Measurements from ENCODE around the gene NPAS2.
A peak's percentile ranks its signal among the peaks of the same experiment; 100 is the strongest.

The NPAS2 gene

DNA sequence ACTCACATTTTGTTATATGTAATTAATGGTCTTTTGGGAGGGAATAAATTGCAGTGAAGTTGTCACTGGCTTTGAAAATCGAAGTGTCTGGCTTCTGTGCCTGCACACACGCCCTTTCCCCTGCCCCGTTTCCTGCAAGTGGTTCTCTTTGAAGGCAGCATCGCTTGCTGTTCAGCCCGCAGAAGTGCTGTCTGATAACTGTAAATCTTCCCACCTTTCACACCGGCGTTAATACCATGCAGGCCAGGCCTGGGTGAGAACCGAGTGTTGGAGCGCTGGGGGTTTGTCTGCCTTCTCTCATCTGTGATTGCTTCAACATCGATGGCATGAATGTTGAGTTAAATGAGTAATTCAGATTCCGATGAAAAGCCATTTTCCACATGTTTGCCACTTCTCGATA lies 144.3 kb downstream of the NPAS2 start:
- H4K20me1 ChIP-seq = no peaks in the 10 kb centered on the region; a peak in 1 of 22 replicates
- no peak overlapping the region for H3K27ac ChIP-seq
- no peaks in the 10 kb centered on the region for H3K36me3 ChIP-seq
- no peak overlapping the region for H3K4me2 ChIP-seq
- H3K9me3 ChIP-seq (replicated peaks in 1 of 11) = no peaks in the 10 kb centered on the region
- no peak for TF ChIP-seq Cebpa-rat (IDR thresholded peaks at IDR 0.05)
- no peak overlapping the region for H3K9ac ChIP-seq
- H3K4me3 ChIP-seq = no peak overlapping the region
- H3K27me3 ChIP-seq = no peaks in the 10 kb centered on the region
- H3K4me1 ChIP-seq = no peaks in the 10 kb centered on the region

GRCh38 chr2:100964681-100965169 lies 144.8 kb downstream of the NPAS2 start:
- Histone ChIP-seq H3K4me2 (no peak overlapping the region), H3K4me3 (no peak overlapping the region), H3K4me1 (no peaks in the 10 kb centered on the region), H3K27me3 (no peaks in the 10 kb centered on the region), H3K27ac (no peak overlapping the region), H4K20me1 (no peaks in the 10 kb centered on the region; a peak in 1 of 22 replicates), H3K9me3 (replicated peaks in 1 of 11) (no peaks in the 10 kb centered on the region), H3K9ac (no peak overlapping the region), H3K36me3 (no peaks in the 10 kb centered on the region)
- no peak for TF ChIP-seq Cebpa-rat (IDR thresholded peaks at IDR 0.05)

- H3K4me3 ChIP-seq = no peak overlapping the region
- H3K36me3 ChIP-seq = no peaks in the 10 kb centered on the region
- no peak overlapping the region for H3K27ac ChIP-seq
- no peak overlapping the region for H3K4me2 ChIP-seq
- no peaks in the 10 kb centered on the region for H3K4me1 ChIP-seq
- no peaks in the 10 kb centered on the region for H3K9me3 ChIP-seq (replicated peaks in 1 of 11)
- no peak overlapping the region for H3K9ac ChIP-seq
- TF ChIP-seq Cebpa-rat (IDR thresholded peaks at IDR 0.05) = no peak
- no peaks in the 10 kb centered on the region for H3K27me3 ChIP-seq
- no peaks in the 10 kb centered on the region; a peak in 1 of 22 replicates for H4K20me1 ChIP-seq
These were observed 145.7 kb downstream of the NPAS2 start for GRCh38 chr2:100965596-100965995.

GRCh38 chr2:100967716-100968115 lies 147.8 kb downstream of the NPAS2 start:
- H3K4me2 ChIP-seq = no peak overlapping the region
- H3K9ac ChIP-seq = no peak overlapping the region
- H3K4me3 ChIP-seq = no peak overlapping the region
- H3K36me3 ChIP-seq = no peaks in the 10 kb centered on the region
- H3K9me3 ChIP-seq (replicated peaks in 1 of 11) = no peaks in the 10 kb centered on the region
- no peaks in the 10 kb centered on the region; a peak in 1 of 22 replicates for H4K20me1 ChIP-seq
- no peak overlapping the region for H3K27ac ChIP-seq
- no peaks in the 10 kb centered on the region for H3K27me3 ChIP-seq
- no peak for TF ChIP-seq Cebpa-rat (IDR thresholded peaks at IDR 0.05)
- H3K4me1 ChIP-seq = no peaks in the 10 kb centered on the region

GRCh38 chr2:100968146-100969145 lies 148.5 kb downstream of the NPAS2 start:
- Histone ChIP-seq H3K27me3 (no peaks in the 10 kb centered on the region), H3K9ac (no peak overlapping the region), H3K27ac (no peak overlapping the region), H3K36me3 (no peaks in the 10 kb centered on the region), H3K4me2 (no peak overlapping the region), H3K9me3 (replicated peaks in 1 of 11) (no peaks in the 10 kb centered on the region), H3K4me1 (no peaks in the 10 kb centered on the region), H3K4me3 (no peak overlapping the region), H4K20me1 (no peaks in the 10 kb centered on the region)
- TF ChIP-seq Cebpa-rat (IDR thresholded peaks at IDR 0.05) = no peak

GRCh38 chr2:100969998-100970397 lies 150.1 kb downstream of the NPAS2 start:
- Histone ChIP-seq H3K27ac (no peak overlapping the region), H3K4me2 (no peak overlapping the region), H3K9ac (no peak overlapping the region), H3K4me1 (peaks cover 0 to 11% (median 9%) of the 10 kb centered on the region in 10 experiments; a peak in 13 of 20 replicates), H3K27me3 (no peaks in the 10 kb centered on the region), H3K36me3 (no peaks in the 10 kb centered on the region), H3K9me3 (replicated peaks in 1 of 11) (no peaks in the 10 kb centered on the region), H3K4me3 (no peak overlapping the region), H4K20me1 (no peaks in the 10 kb centered on the region)
- TF ChIP-seq Cebpa-rat (IDR thresholded peaks at IDR 0.05) = no peak

DNA sequence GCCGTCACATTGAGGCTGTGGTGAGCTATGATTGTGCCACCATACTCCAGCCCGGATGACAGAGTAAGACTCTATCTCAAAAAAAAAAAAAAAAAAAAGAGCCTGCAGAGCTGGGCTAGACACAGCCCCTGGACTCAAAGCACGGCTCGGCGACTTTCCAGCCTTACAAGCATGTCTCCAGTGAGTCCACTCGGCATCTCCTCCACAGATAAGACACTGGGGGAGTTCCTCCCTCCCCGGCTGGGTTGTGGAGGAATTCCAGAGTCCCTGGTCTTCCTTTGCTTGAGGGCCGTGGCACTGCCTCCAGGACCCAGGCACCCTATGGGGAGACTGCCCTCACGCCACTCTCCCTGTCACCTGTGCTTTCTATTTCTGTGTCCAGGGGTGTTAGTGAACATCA lies 151.3 kb downstream of the NPAS2 start:
- H3K4me2 ChIP-seq = no peak overlapping the region
- no peak overlapping the region for H3K9ac ChIP-seq
- H3K27ac ChIP-seq = no peak overlapping the region
- no peaks in the 10 kb centered on the region for H3K27me3 ChIP-seq
- no peaks in the 10 kb centered on the region for H3K36me3 ChIP-seq
- peaks cover 4 to 23% (median 21%) of the 10 kb centered on the region in 10 experiments for H3K4me1 ChIP-seq
- no peaks in the 10 kb centered on the region for H4K20me1 ChIP-seq
- no peak overlapping the region for H3K4me3 ChIP-seq
- no peak for TF ChIP-seq Cebpa-rat (IDR thresholded peaks at IDR 0.05)
- no peaks in the 10 kb centered on the region for H3K9me3 ChIP-seq (replicated peaks in 1 of 11)

- no peaks in the 10 kb centered on the region for H3K36me3 ChIP-seq
- H3K4me1 ChIP-seq = peaks cover 16 to 36% (median 33%) of the 10 kb centered on the region in 10 experiments
- no peak overlapping the region for H3K9ac ChIP-seq
- H4K20me1 ChIP-seq = no peaks in the 10 kb centered on the region; a peak in 1 of 22 replicates
- H3K9me3 ChIP-seq (replicated peaks in 1 of 11) = no peaks in the 10 kb centered on the region
- no peak overlapping the region for H3K4me2 ChIP-seq
- no peak overlapping the region for H3K4me3 ChIP-seq
- TF ChIP-seq Cebpa-rat (IDR thresholded peaks at IDR 0.05) = no peak
- no peaks in the 10 kb centered on the region for H3K27me3 ChIP-seq
- no peak overlapping the region for H3K27ac ChIP-seq
These were observed 152.5 kb downstream of the NPAS2 start for GRCh38 chr2:100972452-100972851.

- Histone ChIP-seq H3K9ac (no peak overlapping the region), H3K4me3 (no peak overlapping the region), H3K27me3 (no peaks in the 10 kb centered on the region), H3K4me1 (peaks cover 38 to 60% (median 57%) of the 10 kb centered on the region in 10 experiments), H3K27ac (no peak overlapping the region), H4K20me1 (no peaks in the 10 kb centered on the region; a peak in 1 of 22 replicates), H3K36me3 (no peaks in the 10 kb centered on the region), H3K9me3 (replicated peaks in 1 of 11) (no peaks in the 10 kb centered on the region), H3K4me2 (peak overlapping the region in 7 of 11 experiments; percentile 81 to 96 (median 90); a peak in 12 of 22 replicates)
- TF ChIP-seq Cebpa-rat (IDR thresholded peaks at IDR 0.05) = no peak
These were observed 155.0 kb downstream of the NPAS2 start for GRCh38 chr2:100974712-100975520.
